AG09309 (cell line): ENCODE measurements around the gene PRR30.
"Not testable (repeated sequence)": the region's sequence is repeated elsewhere in the genome, so short reads cannot be mapped to it uniquely, and the experiment has no call there.

Experiments
- DNase-seq: peaks from one replicate; pipeline ENCODE4 v3.0.0-alpha.2; 2010; ENCODE audit warnings: low read depth
- H3K4me3 ChIP-seq: 2 replicates; pipeline ENCODE4 v1.5.1; 2011; ENCODE audit warnings: mild to moderate bottlenecking, low read depth, low read length, moderate library complexity; ENCODE audit not compliant: control insufficient read depth
- TF ChIP-seq, protein P1 (sequence below): IDR thresholded peaks from 2 replicates; pipeline ENCODE4 v1.5.1; 2011; ENCODE audit warnings: mild to moderate bottlenecking, low read depth, low read length, inconsistent platforms; ENCODE audit not compliant: insufficient read depth, control insufficient read depth; ENCODE audit errors: missing control alignments

PRR30 gene

DNA sequence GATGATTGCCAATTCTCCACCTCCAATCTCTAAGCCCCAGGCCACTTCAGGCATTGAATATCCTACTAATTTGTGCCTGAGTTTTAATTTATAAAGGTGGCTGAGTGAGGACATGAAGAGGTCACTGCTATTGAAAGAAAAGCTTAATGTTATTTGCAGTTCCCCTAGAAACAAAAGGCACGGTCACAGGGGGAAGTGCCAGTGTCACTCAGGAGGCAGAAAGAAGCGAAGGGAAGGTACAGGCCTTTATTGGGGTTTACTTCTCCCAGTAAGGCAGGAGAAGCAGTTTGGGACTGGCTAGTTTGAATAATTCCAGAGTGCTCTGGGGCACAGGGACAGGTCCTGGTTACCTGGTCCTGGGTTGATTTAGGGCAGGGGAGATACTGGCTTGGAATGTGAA lies 17.3 kb downstream of the PRR30 start:
- no peak for DNase-seq
- no peak overlapping the region for H3K4me3 ChIP-seq
- TF ChIP-seq, protein P1, sequence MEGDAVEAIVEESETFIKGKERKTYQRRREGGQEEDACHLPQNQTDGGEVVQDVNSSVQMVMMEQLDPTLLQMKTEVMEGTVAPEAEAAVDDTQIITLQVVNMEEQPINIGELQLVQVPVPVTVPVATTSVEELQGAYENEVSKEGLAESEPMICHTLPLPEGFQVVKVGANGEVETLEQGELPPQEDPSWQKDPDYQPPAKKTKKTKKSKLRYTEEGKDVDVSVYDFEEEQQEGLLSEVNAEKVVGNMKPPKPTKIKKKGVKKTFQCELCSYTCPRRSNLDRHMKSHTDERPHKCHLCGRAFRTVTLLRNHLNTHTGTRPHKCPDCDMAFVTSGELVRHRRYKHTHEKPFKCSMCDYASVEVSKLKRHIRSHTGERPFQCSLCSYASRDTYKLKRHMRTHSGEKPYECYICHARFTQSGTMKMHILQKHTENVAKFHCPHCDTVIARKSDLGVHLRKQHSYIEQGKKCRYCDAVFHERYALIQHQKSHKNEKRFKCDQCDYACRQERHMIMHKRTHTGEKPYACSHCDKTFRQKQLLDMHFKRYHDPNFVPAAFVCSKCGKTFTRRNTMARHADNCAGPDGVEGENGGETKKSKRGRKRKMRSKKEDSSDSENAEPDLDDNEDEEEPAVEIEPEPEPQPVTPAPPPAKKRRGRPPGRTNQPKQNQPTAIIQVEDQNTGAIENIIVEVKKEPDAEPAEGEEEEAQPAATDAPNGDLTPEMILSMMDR = no peak

DNA sequence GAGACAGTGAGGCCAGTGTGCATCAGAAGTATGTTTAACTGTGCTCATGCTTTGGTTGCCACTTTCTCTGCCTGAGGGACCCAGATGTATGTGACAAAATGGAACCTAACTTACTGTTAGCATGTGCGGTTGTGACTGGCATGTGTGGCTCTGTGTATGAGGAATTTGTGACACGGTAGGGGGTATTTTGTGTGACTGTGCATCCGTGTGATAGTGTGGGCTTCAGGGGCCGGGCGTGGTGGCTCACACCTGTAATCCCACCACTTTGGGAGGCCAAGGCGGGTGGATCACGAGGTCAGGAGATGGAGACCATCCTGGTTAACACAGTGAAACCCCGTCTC lies 19.9 kb downstream of the PRR30 start:
- not testable (repeated sequence) for DNase-seq
- peak overlapping the region; percentile 30; the same call in 1 of the 2 replicates for H3K4me3 ChIP-seq

DNA sequence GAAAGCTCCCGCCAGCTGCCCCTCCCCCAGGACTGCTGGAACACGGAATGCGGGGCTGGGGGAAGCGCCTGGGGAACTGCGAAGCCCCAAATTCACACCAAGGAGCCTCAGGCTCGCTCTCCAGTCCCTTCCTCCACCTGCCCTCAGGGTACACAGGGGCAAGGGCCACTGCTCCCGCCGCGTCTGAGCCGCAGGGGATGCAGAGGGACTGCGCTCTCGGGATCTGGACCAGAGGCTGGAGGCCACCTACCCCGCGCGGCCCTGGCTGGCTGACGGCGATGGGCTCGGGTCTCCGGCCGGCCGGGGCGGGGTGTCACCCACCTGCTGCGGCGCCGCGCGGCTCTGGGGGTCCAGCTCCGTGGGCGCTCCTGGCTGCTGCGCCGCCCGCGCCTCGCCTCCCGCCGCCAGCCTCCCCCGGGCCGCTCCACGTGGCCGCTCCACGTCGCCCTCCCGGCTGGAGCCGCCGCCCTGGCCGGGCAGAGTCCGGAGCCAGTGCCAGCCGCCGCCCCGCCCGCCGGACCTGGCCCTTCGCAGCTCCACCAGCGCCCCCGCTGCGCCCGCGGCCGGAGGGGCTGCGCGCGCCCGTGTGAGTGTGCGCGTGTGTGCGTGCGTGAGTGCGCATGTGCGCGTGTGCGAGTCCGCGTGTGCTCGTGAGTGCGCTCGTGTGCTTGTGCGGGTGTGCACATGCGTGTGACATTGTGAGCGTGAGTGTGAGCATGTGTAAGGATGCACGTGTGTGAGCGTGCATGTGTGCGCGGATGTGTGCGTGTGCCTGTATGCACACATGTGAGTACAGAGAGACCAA lies 20.5 kb downstream of the PRR30 start, which contains the start of gene CGREF1:
TSS of gene CGREF1 (minus strand) at position 604 of the 805 bp plus-strand sequence. CDS start 14,762 bp downstream, outside the sequence.
- no peak for DNase-seq

DNA sequence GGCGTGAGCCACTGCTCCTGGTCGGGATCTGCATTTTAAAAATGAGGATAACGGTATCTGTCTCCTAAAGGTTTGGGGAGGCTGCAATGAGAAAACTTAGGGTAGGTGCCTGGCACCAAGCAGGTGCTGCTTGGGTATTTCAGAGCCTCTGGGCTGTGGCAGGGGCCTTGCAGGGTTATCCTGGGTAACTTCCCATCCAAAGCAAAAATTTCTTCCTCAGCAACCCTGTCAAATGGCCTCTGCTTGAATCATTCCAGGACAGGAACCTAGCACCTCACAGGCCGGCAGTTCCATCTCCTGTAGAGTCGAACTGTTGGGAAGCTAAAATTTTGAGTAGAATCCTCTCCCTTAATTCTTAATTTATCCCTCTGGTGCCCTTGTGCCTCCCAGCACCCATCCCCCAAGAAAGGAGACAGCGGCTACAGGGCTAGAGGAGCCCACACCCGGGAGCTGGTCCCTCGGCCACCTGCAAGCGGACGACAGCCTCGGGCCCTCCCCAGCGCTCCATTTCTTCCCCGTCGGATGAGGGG lies 21.1 kb downstream of the PRR30 start:
- DNase-seq = no peak
- TF ChIP-seq, protein P1 = no peak
- peak overlapping the region; percentile 47 for H3K4me3 ChIP-seq

More for the DNA sequence above, 20.5 kb downstream of the PRR30 start, which contains the start of gene CGREF1:
- TF ChIP-seq, protein P1 = no peak
- peak within 1 kb of the TSS; percentile 47 for H3K4me3 ChIP-seq

DNA sequence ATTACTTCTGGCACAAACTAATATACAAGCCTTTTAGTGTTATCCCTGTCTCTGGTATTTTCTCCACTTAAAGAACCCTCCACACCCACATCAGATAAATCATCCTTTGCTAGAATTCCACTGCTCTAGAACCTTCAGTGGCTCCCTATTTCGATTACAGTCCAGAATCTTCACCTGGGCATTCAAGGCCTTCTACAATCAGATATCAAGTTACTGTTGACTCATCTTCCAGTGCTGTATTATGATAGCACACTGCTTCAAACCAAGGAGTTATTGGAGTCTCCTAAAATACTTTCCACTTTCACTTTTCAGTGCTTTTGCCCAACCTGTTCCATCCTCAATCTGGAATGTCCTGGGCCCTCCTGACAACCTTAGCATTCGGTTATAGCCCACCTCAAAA lies 23.7 kb downstream of the PRR30 start:
- no peak for DNase-seq
- no peak overlapping the region for H3K4me3 ChIP-seq
- TF ChIP-seq, protein P1 = no peak

DNA sequence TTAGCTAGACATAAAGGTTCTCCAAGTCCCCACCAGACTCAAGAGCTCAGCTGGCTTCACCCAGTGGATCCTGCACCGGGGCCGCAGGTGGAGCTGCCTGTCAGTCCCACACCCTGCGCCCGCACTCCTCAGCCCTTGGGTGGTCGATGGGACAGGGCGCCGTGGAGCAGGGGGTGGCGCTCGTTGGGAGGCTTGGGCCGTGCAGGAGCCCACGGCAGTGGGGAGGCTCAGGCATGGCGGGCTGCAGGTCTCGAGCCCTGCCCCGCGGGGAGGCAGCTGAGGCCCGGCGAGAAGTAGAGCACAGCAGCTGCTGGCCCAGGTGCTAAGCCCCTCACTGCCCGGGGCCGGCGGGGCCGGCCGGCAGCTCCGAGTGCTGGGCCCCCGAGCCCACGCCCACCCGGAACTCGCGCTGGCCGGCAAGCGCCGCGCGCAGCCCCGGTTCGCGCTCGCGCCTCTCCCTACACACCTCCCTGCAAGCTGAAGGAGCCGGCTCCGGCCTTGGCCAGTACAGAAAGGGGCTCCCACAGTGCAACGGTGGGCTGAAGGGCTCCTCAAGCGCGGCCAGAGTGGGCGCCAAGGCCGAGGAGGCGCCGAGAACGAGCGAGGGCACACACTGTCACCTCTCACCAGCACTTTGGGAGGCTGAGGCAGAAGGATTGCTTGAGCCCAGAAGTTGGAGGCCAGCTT lies 27.7 kb downstream of the PRR30 start:
- not testable (repeated sequence) for H3K4me3 ChIP-seq, DNase-seq

DNA sequence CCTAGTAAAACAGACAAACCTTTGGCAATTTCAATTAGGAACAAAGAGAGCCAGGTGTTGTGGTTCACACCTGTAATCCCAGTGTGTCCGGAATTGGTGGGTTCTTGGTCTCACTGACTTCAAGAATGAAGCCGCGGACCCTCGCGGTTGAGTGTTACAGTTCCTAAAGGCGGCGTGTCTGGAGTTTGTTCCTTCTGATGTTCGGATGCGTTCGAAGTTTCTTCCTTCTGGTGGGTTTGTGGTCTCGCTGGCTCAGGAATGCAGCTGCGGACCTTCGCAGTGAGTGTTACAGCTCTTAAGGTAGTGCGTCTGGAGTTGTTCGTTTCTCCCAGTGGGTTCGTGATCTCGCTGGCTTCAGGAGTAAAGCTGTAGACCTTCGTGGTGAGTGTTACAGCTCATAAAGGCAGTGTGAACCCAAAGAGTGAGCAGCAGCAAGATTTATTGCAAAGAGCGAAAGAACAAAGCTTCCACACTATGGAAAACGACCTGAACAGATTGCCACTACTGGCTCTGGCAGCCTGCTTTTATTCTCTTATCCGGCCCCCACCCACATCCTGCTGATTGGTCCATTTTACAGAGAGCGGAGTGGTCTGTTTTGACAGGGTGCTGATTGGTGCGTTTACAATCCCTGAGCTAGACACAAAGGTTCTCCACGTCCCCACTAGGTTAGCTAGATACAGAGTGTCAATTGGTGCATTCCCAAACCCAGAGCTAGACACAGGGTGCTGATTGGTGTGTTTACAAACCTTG lies 28.4 kb downstream of the PRR30 start:
- not testable (repeated sequence) for H3K4me3 ChIP-seq, DNase-seq

DNA sequence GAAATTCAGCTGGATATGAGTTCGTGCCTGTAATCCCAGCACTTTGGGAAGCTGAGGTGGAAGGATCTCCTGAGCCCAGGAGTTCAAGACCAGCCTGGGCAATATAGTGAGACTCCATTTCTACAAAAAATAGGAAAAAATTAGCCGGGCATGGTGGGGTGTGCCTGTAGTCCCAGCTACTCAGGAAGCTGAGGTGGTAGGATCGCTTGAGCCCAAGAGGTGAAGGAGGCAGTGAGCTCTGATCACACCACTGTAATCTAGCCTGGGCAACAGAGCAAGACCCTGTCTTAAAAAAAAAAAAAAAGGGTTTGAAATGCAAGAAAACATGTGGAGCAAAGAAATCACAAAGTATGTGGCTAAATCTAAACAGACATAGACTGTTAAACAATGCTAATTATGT lies 30.1 kb downstream of the PRR30 start:
- no peak overlapping the region for H3K4me3 ChIP-seq
- no peak for DNase-seq
- TF ChIP-seq, protein P1 = no peak
